Body of pancreas (tissue), 4 donors: ENCODE data around the gene BAZ2A. TPM values are rescaled to one million over a fixed set of nuclear protein-coding genes. Genes with fewer than 3 reads are reported as not detected.

Experiments
- ATAC-seq: fragments of 150-250 bp; one replicate; pipeline ENCODE4 v1.9.1; 2016
- DNase-seq, 4 donors: peaks; one replicate each; pipeline ENCODE4 v3.0.0-alpha.2; 2019
- H3K27ac ChIP-seq, 4 donors: fragments of 200-600 bp; sonication (generic); 1 replicate in 3 of 4; 2 replicates in 1 of 4; pipeline versions ENCODE4 v1.5.1 to v1.6.1; 2016 to 2019; ENCODE audit warnings: mild to moderate bottlenecking in 1 of 4, mixed read lengths in 1 of 4, moderate library complexity in 1 of 4
- H3K27me3 ChIP-seq, 2 donors: fragments of 200-600 bp; sonication (generic); one replicate each; pipeline ENCODE4 v1.6.0; 2016; ENCODE audit warnings: mild to moderate bottlenecking in 1 of 2
- H3K36me3 ChIP-seq, 2 donors: fragments of 200-600 bp; sonication (generic); replicated peaks in 1 of 2; 2 replicates each; pipeline ENCODE4 v1.5.1; 2016; ENCODE audit warnings: low read depth in 2 of 2; ENCODE audit not compliant: insufficient read depth in 1 of 2
- H3K4me1 ChIP-seq: fragments of 200-600 bp; sonication (generic); one replicate; pipeline ENCODE4 v1.6.0; 2016
- H3K4me3 ChIP-seq, 2 donors: fragments of 200-600 bp; sonication (generic); 1 replicate in 1 of 2; 2 replicates in 1 of 2; pipeline ENCODE4 v1.5.1; 2016 to 2019
- H3K9me3 ChIP-seq, 3 donors: fragments of 200-600 bp; sonication (generic); 1 replicate in 2 of 3; 2 replicates in 1 of 3; pipeline ENCODE4 v1.5.1; 2016
- CTCF ChIP-seq, 7 experiments: fragments of 450-650 bp in 4 of 7; fragments of 200-600 bp in 3 of 7; sonication (generic) in 3 of 7; IDR thresholded peaks; one replicate each; pipeline ENCODE4 v1.5.1; 2016 to 2019; ENCODE audit warnings: antibody characterized with exemption in 7 of 7
- POLR2A ChIP-seq, 3 donors: fragments of 450-650 bp; IDR thresholded peaks; one replicate each; pipeline ENCODE4 v1.6.1; 2016; ENCODE audit warnings: antibody characterized with exemption in 3 of 3, mild to moderate bottlenecking in 2 of 3
- WGBS, 2 donors: methylation state at CpG; one replicate each; pipeline ENCODE4 v1.1.5; 2017; 5-methylcytosine and 5-hydroxymethylcytosine counted together
- intact Hi-C: fragments of 100-400 bp; cut with DNase I; formaldehyde crosslinking; loops from one replicate; pipeline ENCODE4 v1.15.1; 2023
- total RNA-seq, 2 donors: library from RNA; depleted of rRNA; stranded (reverse); fragments of >200 nt; gene quantifications; one replicate each; pipeline ENCODE4 v1.1.0, GENCODE V29; 2016

The BAZ2A gene
- total RNA-seq, 2 donors from 2014 or later = 52.7 to 56.8 TPM

GRCh38 chr12:56636675-56637540 lies 6.8 kb upstream of the BAZ2A start:
- no peak overlapping the region for H3K4me3 ChIP-seq
- WGBS, 2 donors = 1% methylated on average over 6 to 12 of the region's 12 CpGs
- intact Hi-C loops = loop anchor here (10.0 kb wide), 1 partner anchor 88 kb away; the partner anchor contains the start of gene NACA
- H3K27me3 ChIP-seq = no peaks in the 10 kb centered on the region
- peaks cover 22 to 29% of the 10 kb centered on the region in 2 donors for H3K36me3 ChIP-seq
- peak; percentile 40 to 77 (median 71) for TF ChIP-seq CTCF (IDR thresholded peaks at IDR 0.05)
- peak in 2 of 3 donors; percentile 43 to 51 for TF ChIP-seq POLR2A (IDR thresholded peaks at IDR 0.05)
- ATAC-seq (peak; percentile 81), DNase-seq (peak; percentile 98 to 99 (median 99))
- H3K4me1 ChIP-seq = peaks cover 56% of the 10 kb centered on the region
- peak overlapping the region; percentile 94 to 98 (median 94) for H3K27ac ChIP-seq
- no peaks in the 10 kb centered on the region for H3K9me3 ChIP-seq

- DNase-seq (peak; percentile 90 to 95 (median 92)), ATAC-seq (peak; percentile 80)
- Histone ChIP-seq H3K4me3 (peak overlapping the region; percentile 36 to 77), H3K27ac (peak overlapping the region; percentile 94 to 98 (median 94)), H3K4me1 (peaks cover 60% of the 10 kb centered on the region), H3K27me3 (no peaks in the 10 kb centered on the region), H3K9me3 (no peaks in the 10 kb centered on the region), H3K36me3 (peaks cover 21 to 24% of the 10 kb centered on the region in 2 donors)
- intact Hi-C loops = loop anchor here (10.0 kb wide), 1 partner anchor 89 kb away; the partner anchor contains the start of gene NACA
- TF ChIP-seq POLR2A (IDR thresholded peaks at IDR 0.05) (peak; percentile 26 to 77 (median 70)), CTCF (IDR thresholded peaks at IDR 0.05) (no peak)
- 2% methylated on average over 11 to 20 of the region's 20 CpGs for WGBS, 2 donors
Observed at GRCh38 chr12:56635806-56636674, 5.9 kb upstream of the BAZ2A start.

GRCh38 chr12:56634837-56635791 lies 5.0 kb upstream of the BAZ2A start:
- WGBS, 2 donors = 0 to 1% methylated on average over 34 to 47 of the region's 47 CpGs
- TF ChIP-seq POLR2A (IDR thresholded peaks at IDR 0.05) (peak; percentile 42 to 63 (median 53)), CTCF (IDR thresholded peaks at IDR 0.05) (peak in 4 of 7 experiments; percentile 27 to 38 (median 33))
- peak; percentile 77 to 81 (median 80) for DNase-seq
- H3K27ac ChIP-seq = peak overlapping the region; percentile 94 to 98 (median 94)
- no peaks in the 10 kb centered on the region for H3K9me3 ChIP-seq
- peaks cover 21% of the 10 kb centered on the region in 2 donors for H3K36me3 ChIP-seq
- peak; percentile 43 for ATAC-seq
- H3K4me3 ChIP-seq = peak overlapping the region; percentile 46 to 77
- intact Hi-C loops = loop anchor here (10.0 kb wide), 1 partner anchor 90 kb away; the partner anchor contains the start of gene NACA
- H3K27me3 ChIP-seq = no peaks in the 10 kb centered on the region
- H3K4me1 ChIP-seq = peaks cover 68% of the 10 kb centered on the region
